IPS-15b (cell line): Measurements from ENCODE around the gene GAS7.
"Not testable (repeated sequence)": the region's sequence is repeated elsewhere in the genome, so short reads cannot be mapped to it uniquely, and the experiment has no call there.

Experiments used
- H3K27me3 ChIP-seq: one replicate; pipeline ENCODE4 v1.6.1; 2013; ENCODE audit warnings: low read length; ENCODE audit not compliant: control insufficient read depth, insufficient read depth
- H3K36me3 ChIP-seq: one replicate; pipeline ENCODE4 v1.6.1; 2013; ENCODE audit warnings: low read length; ENCODE audit not compliant: control insufficient read depth, insufficient read depth
- H3K4me1 ChIP-seq: one replicate; pipeline ENCODE4 v1.6.1; 2013; ENCODE audit warnings: mild to moderate bottlenecking, low read length; ENCODE audit not compliant: control insufficient read depth, insufficient read depth
- H3K4me3 ChIP-seq: one replicate; pipeline ENCODE4 v1.5.1; 2013; ENCODE audit warnings: low read depth, low read length
- H3K9ac ChIP-seq: one replicate; pipeline ENCODE4 v1.6.1; 2013; ENCODE audit warnings: low read depth, mild to moderate bottlenecking, low read length
- H3K9me3 ChIP-seq: one replicate; pipeline ENCODE4 v1.6.1; 2013; ENCODE audit warnings: mild to moderate bottlenecking, low read length; ENCODE audit not compliant: control insufficient read depth, insufficient read depth

GAS7 gene

DNA sequence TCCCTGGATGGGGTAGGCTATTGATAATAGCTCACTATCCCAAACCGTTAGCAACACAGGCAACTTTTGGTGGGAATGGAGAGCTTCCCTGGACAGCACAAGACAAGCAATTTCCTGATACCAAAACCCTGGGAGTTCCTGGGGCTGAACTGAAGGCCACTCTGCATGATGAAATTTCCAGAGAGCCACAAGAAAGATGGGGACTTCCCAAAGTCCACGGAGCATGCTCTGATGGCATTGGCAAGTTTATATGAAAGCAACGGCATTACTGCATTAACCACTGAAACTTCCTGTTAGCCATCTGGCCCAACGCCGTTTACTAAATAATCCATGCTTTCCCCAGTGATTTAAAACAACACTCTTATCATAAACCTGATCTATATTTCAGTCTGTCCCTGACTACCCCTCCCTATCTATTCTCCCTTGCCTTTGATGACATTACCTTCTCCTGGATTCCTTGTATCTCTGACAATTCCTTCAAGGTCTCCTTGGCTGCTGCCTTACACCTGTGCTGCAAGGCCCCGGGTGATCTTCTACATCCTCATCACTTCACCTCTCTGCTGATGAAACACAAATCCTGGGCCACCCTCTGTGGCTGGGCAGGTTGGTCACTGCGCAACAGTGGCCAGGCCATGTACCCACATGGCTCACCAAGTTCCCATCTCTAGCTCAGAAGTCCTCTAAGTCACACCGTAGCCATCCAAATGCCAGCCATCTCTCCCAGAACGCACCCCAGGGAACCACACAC, 184.9 kb downstream of the GAS7 start:
- peaks cover 2% of the 10 kb centered on the region for H3K4me1 ChIP-seq

DNA sequence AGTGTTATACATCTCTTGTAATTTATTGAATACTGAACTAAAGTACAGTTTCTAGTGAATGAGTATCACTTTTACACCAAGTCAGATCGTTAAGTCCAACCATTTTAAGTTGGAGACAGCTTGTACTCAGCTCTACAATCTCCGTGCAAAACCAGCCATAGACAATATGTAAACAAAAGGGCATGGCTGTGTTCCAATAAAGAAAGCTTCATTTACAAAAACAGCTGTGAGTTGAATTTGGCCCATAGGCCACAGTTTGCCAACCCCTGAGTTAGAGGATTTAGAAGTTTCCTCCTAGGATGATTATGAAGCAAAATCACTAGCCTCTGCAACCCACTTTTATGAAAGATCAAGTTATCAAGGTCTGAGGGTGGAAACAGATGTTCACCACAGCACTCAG, 187.7 kb downstream of the GAS7 start:
- no peak overlapping the region for H3K9ac ChIP-seq
- H3K27me3 ChIP-seq, result no peaks in the 10 kb centered on the region
- H3K9me3 ChIP-seq, result no peaks in the 10 kb centered on the region
- no peaks in the 10 kb centered on the region for H3K36me3 ChIP-seq
- no peak overlapping the region for H3K4me3 ChIP-seq
- H3K4me1 ChIP-seq, result no peaks in the 10 kb centered on the region

More for the DNA sequence above, 184.9 kb downstream of the GAS7 start:
- Histone ChIP-seq H3K9me3 (no peaks in the 10 kb centered on the region), H3K36me3 (no peaks in the 10 kb centered on the region), H3K9ac (no peak overlapping the region), H3K27me3 (no peaks in the 10 kb centered on the region), H3K4me3 (no peak overlapping the region)

GRCh38 chr17:10003705-10004104, 194.7 kb downstream of the GAS7 start:
- H3K36me3 ChIP-seq, result no peaks in the 10 kb centered on the region
- H3K27me3 ChIP-seq, result no peaks in the 10 kb centered on the region
- H3K9ac ChIP-seq, result no peak overlapping the region
- H3K4me1 ChIP-seq, result no peaks in the 10 kb centered on the region
- no peak overlapping the region for H3K4me3 ChIP-seq
- H3K9me3 ChIP-seq, result no peaks in the 10 kb centered on the region

DNA sequence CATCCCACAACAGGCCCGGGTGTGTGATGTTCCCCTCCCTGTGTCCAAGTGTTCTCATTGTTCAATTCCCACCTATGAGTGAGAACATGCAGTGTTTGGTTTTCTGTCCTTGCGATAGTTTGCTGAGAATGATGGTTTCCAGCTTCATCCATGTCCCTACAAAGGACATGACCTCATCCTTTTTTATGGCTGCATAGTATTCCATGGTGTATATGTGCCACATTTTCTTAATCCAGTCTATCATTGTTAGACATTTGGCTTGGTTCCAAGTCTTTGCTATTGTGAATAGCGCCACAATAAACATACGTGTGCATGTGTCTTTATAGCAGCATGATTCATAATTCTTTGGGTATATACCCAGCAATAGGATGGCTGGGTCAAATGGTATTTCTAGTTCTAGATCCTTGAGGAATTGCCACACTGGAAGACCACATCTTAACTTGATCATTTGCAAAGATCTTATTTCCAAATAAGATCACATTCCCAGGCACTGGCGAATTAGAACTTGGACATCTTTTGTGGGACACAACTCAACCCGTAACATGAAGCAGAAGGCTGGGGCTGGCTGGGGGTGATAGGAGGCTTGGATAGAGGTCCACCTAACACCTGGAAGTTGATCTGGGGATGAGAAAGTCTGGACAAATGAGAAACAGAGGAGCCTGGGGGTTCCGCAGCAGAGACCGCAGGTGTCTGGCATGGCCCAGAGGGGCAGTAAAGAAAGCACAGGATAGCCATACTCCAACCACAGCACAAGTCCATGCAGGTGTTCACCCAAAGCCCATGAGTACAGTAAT, 195.6 kb downstream of the GAS7 start:
- H3K4me3 ChIP-seq, H3K27me3 ChIP-seq, H3K9me3 ChIP-seq, H3K4me1 ChIP-seq, H3K36me3 ChIP-seq, H3K9ac ChIP-seq: not testable (repeated sequence)

DNA sequence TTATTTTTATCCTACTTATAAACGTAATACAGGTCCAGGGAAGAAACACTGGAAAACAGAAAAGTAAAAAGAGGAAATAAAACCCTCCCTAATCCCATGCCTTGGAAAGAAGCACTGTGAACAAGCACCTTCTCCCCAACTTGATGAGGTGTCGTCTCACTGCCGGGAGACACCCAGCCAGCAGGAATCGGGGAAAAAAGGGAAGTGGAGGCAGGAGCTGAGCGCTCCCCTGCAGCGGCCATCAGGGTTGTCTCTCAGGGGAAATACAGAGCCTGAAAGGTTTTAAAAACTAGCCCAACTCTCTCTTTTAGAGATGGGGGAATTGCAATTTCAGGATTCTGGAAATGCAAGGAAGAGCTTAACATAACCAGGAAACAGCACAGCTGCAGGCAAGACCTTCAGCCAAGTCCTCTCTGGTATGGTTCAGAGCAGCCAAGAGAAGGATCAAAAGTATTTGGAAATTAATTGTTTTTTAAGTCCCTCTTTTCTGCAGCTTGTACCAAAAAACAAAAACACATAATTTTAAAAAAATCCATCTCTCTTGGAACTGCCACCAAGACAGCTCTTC, 197.0 kb downstream of the GAS7 start:
- Histone ChIP-seq H3K4me3 (no peak overlapping the region), H3K36me3 (no peaks in the 10 kb centered on the region), H3K9me3 (no peaks in the 10 kb centered on the region), H3K4me1 (no peaks in the 10 kb centered on the region), H3K27me3 (no peaks in the 10 kb centered on the region), H3K9ac (no peak overlapping the region)

DNA sequence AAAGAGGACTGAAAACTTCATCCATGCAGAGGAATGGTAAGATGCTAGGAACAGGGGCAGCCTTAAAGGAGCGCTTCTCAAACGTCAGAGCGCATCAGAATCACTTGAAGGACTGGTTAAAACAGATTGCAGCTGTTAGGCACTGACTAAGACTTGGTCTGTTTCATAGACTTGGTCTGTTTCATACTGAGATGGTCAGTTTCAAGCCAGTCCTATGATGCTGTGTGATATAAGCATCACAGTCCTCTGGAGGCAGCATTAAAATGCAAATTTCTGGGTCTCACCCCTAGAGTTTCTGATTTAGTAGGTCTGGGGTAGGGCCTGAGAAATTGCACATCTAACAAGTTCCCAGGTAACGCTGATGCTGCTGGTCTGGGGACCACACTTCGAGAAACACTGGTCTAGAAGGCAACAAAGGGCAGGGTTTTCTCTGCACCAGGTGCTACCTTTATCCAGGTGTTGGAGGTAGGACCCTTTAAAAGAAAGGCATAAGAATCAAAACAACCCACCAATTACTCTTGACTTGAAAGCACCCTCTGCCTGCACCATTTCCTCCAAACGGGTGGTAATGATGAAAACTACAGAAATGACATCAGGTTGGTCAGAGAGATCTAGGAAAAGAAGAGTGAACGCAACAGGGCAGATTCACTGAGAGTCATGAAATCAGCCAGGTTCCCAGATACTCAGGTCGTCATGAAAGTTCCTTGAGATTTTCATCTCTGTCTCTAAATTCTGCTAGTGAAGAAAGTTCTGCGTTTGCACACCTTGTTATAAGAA, 198.3 kb downstream of the GAS7 start:
- Histone ChIP-seq H3K36me3 (no peaks in the 10 kb centered on the region), H3K27me3 (no peaks in the 10 kb centered on the region), H3K4me3 (no peak overlapping the region), H3K9me3 (no peaks in the 10 kb centered on the region), H3K4me1 (no peaks in the 10 kb centered on the region), H3K9ac (no peak overlapping the region)

GRCh38 chr17:9998060-9998459, 200.3 kb downstream of the GAS7 start:
- H3K9ac ChIP-seq, result no peak overlapping the region
- H3K4me1 ChIP-seq, result no peaks in the 10 kb centered on the region
- H3K27me3 ChIP-seq, result no peaks in the 10 kb centered on the region
- no peaks in the 10 kb centered on the region for H3K9me3 ChIP-seq
- no peak overlapping the region for H3K4me3 ChIP-seq
- H3K36me3 ChIP-seq, result no peaks in the 10 kb centered on the region

- H3K27me3 ChIP-seq, result no peaks in the 10 kb centered on the region
- no peaks in the 10 kb centered on the region for H3K36me3 ChIP-seq
- no peak overlapping the region for H3K4me3 ChIP-seq
- no peaks in the 10 kb centered on the region for H3K9me3 ChIP-seq
- H3K4me1 ChIP-seq, result no peaks in the 10 kb centered on the region
- no peak overlapping the region for H3K9ac ChIP-seq
Measured at GRCh38 chr17:9994761-9995160, 203.6 kb downstream of the GAS7 start.

DNA sequence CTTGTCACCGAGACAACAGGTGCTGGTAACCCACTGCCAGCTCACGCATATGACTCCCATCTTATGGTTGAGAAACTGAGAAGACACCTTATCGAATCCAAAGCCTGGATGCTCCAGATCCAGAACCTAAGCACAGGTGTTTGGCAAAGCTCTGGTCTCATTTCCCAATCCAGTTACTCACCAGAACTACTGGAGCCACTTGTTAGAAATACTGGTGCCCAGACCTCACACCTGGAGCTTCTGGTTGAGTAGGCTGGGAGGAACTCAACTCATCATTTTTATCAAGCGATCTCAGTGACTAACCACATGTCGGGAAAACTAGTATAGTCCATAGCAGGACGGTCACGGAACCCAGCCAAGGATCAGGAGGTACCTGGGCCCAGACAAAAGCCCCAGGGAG, 206.6 kb downstream of the GAS7 start:
- Histone ChIP-seq H3K4me3 (no peak overlapping the region), H3K27me3 (no peaks in the 10 kb centered on the region), H3K4me1 (no peaks in the 10 kb centered on the region), H3K36me3 (no peaks in the 10 kb centered on the region), H3K9ac (no peak overlapping the region), H3K9me3 (no peaks in the 10 kb centered on the region)

DNA sequence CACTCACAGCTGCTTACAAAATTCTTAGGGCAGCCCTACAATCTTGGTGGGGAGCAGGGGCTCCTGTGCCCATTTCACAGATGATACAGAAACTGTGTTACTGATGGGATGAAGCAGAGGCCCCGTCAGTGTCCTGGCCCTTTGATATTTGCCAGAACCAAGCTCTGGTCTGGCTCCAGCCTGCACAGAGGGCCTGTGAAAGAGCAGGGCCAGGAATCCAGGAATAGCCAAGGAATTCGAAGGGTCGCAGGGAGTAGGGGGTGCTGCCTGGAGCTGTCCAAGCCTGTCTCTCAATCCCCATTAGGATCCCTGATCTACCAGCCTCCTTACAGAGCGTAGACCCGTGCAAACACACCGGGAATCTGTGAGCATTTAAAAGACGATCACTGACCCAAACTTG, 207.1 kb downstream of the GAS7 start:
- H3K36me3 ChIP-seq, result no peaks in the 10 kb centered on the region
- no peaks in the 10 kb centered on the region for H3K27me3 ChIP-seq
- no peaks in the 10 kb centered on the region for H3K9me3 ChIP-seq
- H3K4me1 ChIP-seq, result no peaks in the 10 kb centered on the region
- no peak overlapping the region for H3K4me3 ChIP-seq
- no peak overlapping the region for H3K9ac ChIP-seq

DNA sequence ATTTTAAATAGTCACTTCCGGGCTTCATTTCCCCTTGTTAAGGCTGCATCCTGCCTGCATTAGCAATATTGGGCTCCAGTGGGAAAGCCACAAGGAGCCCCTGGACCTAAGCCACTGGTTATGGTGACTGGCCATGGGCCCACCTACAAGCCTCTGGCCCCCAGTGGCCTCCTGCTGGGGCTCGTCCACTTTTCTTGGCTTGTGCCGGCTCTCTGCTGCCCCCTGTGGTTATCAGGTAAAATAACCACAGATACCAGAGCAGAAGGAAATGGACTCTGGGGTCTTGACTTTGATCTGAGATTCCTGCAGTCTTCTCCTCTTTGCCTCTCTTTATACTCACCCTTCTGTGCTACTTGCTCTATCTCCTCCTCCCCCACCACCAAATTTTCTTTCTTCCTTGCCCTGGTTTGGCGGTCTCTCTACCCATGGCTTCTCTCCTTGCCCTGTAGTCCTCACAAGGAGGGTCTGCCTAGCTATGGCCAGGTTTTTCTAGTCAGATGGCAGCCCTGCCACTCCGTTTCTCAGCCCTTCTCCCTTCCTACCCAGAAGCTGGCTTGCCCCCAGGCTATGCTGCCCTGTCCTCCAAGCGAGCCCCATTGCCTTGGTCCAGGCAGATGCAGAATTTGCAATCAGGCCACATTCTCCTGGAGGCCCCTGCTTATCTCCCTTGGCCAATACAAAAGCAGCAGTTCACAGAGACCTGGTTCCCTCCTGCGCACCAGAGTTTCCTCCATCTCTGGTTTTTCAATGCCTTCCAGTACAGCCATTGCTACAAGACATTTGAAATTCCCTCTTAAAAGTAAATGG, 210.4 kb downstream of the GAS7 start:
- Histone ChIP-seq H3K9me3 (no peaks in the 10 kb centered on the region), H3K4me1 (no peaks in the 10 kb centered on the region)

More for the DNA sequence above, 210.4 kb downstream of the GAS7 start:
- H3K9ac ChIP-seq, result no peak overlapping the region
- H3K36me3 ChIP-seq, result no peaks in the 10 kb centered on the region
- H3K4me3 ChIP-seq, result no peak overlapping the region
- no peaks in the 10 kb centered on the region for H3K27me3 ChIP-seq
